ENCODE data around the gene ZNF318. TPM values are rescaled to one million over a fixed set of nuclear protein-coding genes. Genes with fewer than 3 reads are reported as not detected.
"Not testable (repeated sequence)": the region's sequence is repeated elsewhere in the genome, so short reads cannot be mapped to it uniquely, and the experiment has no call there.

Gene ZNF318
- total and polyA plus RNA-seq, 2 donors (not counting 3 experiments of a cell fraction or from before 2014, with no cell fraction given) = 7.1 to 13.6 TPM

GRCh38 chr6:43393602-43394001 is 24.2 kb upstream of the ZNF318 start:
- FAIRE-seq (no peak), DNase-seq (ENCODE audit: low read depth, low spot score) (no peak)
- TF ChIP-seq FOS (IDR thresholded peaks at IDR 0.05; ENCODE audit: borderline replicate concordance, insufficient read depth, low read length) (no peak), GATA2 (IDR thresholded peaks at IDR 0.05; ENCODE audit: insufficient read depth, insufficient read length, low read depth, low read length) (no peak), POLR2AphosphoS5 (IDR thresholded peaks at IDR 0.05; ENCODE audit: insufficient read depth, low read depth, low read length) (no peak)
- H3K4me2 ChIP-seq (ENCODE audit: insufficient read depth, low read length) = no peak overlapping the region
- H4K20me1 ChIP-seq (replicated peaks; ENCODE audit: control insufficient read depth, extremely low read depth, insufficient read depth, low read length) = no peaks in the 10 kb centered on the region
- H3K4me1 ChIP-seq (ENCODE audit: control insufficient read depth, extremely low read depth, insufficient read depth, low read length) = no peaks in the 10 kb centered on the region
- H3K27ac ChIP-seq (ENCODE audit: insufficient read depth, low read depth, low read length) = no peak overlapping the region
- ChIA-PET CTCF (interaction anchor here (1.0 to 1.2 kb wide), 2 partner anchors 9 to 11 kb away, joined by 3 to 4 read pairs; no protein-coding TSS in a partner anchor), POLR2A (no interaction called here)
- BruUV-seq (replicated peaks) = no TSS peak
- no peak overlapping the region for H3K9ac ChIP-seq (replicated peaks; ENCODE audit: extremely low read depth, insufficient read depth, low read length)
- H3K9me3 ChIP-seq (replicated peaks; ENCODE audit: control insufficient read depth, insufficient read depth, low read length) = no peaks in the 10 kb centered on the region
- no peaks in the 10 kb centered on the region for H3K36me3 ChIP-seq (ENCODE audit: control insufficient read depth in 2 of 2, extremely low read depth in 1 of 2, insufficient read depth in 2 of 2, low read length in 2 of 2)
- H3K9me1 ChIP-seq (replicated peaks; ENCODE audit: control insufficient read depth, extremely low read depth, insufficient read depth, low read length) = no peaks in the 10 kb centered on the region
- H3K79me2 ChIP-seq (ENCODE audit: control insufficient read depth, insufficient read depth, low read length) = no peaks in the 10 kb centered on the region
- H2AFZ ChIP-seq (ENCODE audit: low read depth, low read length) = peak overlapping the region; percentile 4
- intact Hi-C loops (cut with micrococcal nuclease) (no loop called here), dilution Hi-C loops (cut with MboI; ENCODE audit: extremely low pct_ligation_motif_present, low sequenced_read_pairs) (no loop called here)
- no peak overlapping the region for H3K4me3 ChIP-seq (replicated peaks in 1 of 3; ENCODE audit: insufficient read depth in 1 of 3, low read depth in 1 of 3, low read length in 3 of 3)
- peaks cover 2 to 7% of the 10 kb centered on the region in 2 experiments for H3K27me3 ChIP-seq (ENCODE audit: control insufficient read depth in 2 of 2, insufficient read depth in 2 of 2, low read length in 2 of 2)

GRCh38 chr6:43393133-43393532 is 23.7 kb upstream of the ZNF318 start:
- H3K79me2 ChIP-seq (ENCODE audit: control insufficient read depth, insufficient read depth, low read length); H3K9ac ChIP-seq (replicated peaks; ENCODE audit: extremely low read depth, insufficient read depth, low read length); H3K4me3 ChIP-seq (replicated peaks in 1 of 3; ENCODE audit: insufficient read depth in 1 of 3, low read depth in 1 of 3, low read length in 3 of 3); H3K4me2 ChIP-seq (ENCODE audit: insufficient read depth, low read length); H4K20me1 ChIP-seq (replicated peaks; ENCODE audit: control insufficient read depth, extremely low read depth, insufficient read depth, low read length); FAIRE-seq; intact Hi-C loops (cut with micrococcal nuclease); POLR2A ChIA-PET; H3K4me1 ChIP-seq (ENCODE audit: control insufficient read depth, extremely low read depth, insufficient read depth, low read length); H3K27ac ChIP-seq (ENCODE audit: insufficient read depth, low read depth, low read length); H3K27me3 ChIP-seq (ENCODE audit: control insufficient read depth in 2 of 2, insufficient read depth in 2 of 2, low read length in 2 of 2); H3K9me1 ChIP-seq (replicated peaks; ENCODE audit: control insufficient read depth, extremely low read depth, insufficient read depth, low read length); H2AFZ ChIP-seq (ENCODE audit: low read depth, low read length); DNase-seq (ENCODE audit: low read depth, low spot score); H3K9me3 ChIP-seq (replicated peaks; ENCODE audit: control insufficient read depth, insufficient read depth, low read length); H3K36me3 ChIP-seq (ENCODE audit: control insufficient read depth in 2 of 2, extremely low read depth in 1 of 2, insufficient read depth in 2 of 2, low read length in 2 of 2); dilution Hi-C loops (cut with MboI; ENCODE audit: extremely low pct_ligation_motif_present, low sequenced_read_pairs); BruUV-seq (replicated peaks): not testable (repeated sequence)
- CTCF ChIA-PET = interaction anchor here (1.0 to 1.2 kb wide), 2 partner anchors 9 to 12 kb away, joined by 3 to 4 read pairs; no protein-coding TSS in a partner anchor
